ENCODE data around the gene MYO5A.
"Not testable (repeated sequence)": the region's sequence is repeated elsewhere in the genome, so short reads cannot be mapped to it uniquely, and the experiment has no call there.

Gene MYO5A

DNA sequence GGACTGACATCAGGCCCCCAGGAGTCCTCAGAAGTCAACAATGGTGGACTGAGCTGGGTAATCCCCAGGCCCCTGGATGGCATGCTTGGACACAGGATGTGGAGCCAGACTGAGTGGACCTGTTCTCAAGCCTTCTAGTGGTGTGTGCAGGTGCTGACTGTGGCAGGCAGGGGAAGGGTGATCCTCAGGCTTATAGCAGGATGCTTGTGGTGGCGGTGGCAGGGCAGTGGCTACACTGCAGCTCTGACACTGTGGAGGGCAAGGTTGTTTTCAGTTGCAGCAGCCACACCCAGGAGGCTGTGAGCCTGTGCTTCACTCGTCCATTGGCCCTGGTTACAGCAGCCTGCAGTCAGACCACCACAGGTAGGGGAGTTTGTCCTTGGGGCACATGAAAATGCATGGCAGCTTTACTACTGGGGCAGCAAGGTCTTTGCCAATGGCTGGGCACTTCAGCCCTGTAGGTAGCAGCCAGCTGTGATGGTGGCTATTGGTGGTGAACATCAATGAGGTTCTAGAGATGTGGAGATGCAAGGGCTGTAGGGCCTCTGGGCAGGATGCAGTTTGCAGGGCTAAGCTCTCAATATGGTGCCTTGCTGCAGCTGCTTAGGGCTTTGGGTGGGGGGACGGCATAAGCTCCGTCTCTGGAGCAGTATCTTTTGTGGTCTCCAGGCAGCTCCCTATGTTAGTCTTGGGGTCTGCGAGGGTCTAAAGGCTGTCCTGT lies 17.5 kb upstream of the MYO5A start:
- in situ Hi-C loops (cut with MboI; ENCODE audit: low sequenced_read_pairs): no loop called here

- in situ Hi-C loops (cut with MboI; ENCODE audit: low sequenced_read_pairs): no loop called here
Measured at GRCh38 chr15:52540374-52541012, 11.8 kb upstream of the MYO5A start.

DNA sequence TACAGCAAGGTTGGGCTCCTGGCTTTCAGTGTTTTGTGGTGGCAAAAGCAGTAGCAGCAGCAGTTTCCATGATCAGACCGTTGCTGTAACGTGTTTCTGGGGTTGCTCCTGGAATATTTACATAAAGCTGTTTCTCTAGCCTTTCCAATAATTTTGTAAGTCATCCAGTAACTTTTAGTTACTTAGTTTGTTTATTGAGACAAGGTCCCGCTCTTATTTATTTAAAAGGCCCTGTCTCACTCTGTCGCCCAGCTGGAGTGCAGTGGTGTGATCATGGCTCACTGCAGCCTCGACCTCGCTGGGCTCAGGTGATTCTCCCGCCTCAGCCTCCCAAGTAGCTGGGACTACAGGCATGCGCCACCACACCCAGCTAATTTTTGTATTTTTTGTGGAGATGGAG lies 8.8 kb upstream of the MYO5A start:
- in situ Hi-C loops (cut with MboI; ENCODE audit: low sequenced_read_pairs): no loop called here

DNA sequence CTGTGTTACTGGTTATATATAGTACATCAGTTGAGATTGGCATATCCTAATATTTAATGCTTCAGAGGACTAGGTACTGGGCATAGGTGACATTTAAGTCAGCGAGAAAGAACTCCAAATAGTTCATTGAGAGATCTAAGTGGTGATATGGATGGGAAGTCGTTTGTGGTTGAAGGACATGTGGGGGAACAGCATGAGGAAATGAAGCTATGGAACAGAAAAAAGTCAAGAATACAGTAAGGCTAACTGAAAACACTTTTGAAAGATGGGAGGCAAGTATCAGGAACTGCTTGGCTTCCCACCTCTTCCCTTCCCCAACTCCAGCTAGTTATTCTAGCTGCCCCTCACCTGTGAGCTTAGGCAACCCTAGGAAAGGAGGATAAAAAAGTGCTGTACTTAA lies 3.7 kb upstream of the MYO5A start:
- in situ Hi-C loops (cut with MboI; ENCODE audit: low sequenced_read_pairs): no loop called here

- in situ Hi-C loops (cut with MboI; ENCODE audit: low sequenced_read_pairs): no loop called here
Measured at GRCh38 chr15:52529940-52530339, 1.3 kb upstream of the MYO5A start.

DNA sequence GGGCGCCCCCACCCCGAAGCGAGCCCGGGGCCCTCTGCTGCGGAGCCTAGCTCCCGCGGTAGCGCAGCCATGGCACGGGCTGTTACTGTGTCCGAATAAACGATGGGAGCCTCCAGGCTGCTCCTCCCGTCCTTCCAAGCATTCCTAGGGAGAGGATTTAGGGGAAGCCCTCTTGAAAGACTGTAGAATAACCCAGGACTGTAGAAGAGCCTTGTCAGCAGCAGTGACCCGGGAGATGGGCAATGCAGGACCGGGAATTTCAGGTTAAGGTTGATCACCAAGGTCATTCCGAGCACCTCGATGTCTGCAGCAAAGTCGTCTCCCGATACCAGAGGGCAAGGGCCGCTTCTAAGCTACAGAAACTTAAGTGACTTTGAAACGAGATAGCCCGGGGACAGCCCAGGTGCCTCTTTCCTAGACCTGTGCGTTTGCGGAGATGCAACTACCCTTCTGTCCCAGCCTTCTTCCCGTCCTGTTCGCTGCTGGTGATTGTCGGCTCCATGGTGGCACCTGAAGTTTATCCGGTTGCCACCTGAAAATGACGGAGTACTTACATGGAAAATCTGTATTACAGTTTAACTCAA lies 753 bp upstream of the MYO5A start:
- in situ Hi-C loops (cut with MboI; ENCODE audit: low sequenced_read_pairs): no loop called here

GRCh38 chr15:52527911-52528563 lies 643 bp downstream of the MYO5A start:
- in situ Hi-C loops (cut with MboI; ENCODE audit: low sequenced_read_pairs): no loop called here

DNA sequence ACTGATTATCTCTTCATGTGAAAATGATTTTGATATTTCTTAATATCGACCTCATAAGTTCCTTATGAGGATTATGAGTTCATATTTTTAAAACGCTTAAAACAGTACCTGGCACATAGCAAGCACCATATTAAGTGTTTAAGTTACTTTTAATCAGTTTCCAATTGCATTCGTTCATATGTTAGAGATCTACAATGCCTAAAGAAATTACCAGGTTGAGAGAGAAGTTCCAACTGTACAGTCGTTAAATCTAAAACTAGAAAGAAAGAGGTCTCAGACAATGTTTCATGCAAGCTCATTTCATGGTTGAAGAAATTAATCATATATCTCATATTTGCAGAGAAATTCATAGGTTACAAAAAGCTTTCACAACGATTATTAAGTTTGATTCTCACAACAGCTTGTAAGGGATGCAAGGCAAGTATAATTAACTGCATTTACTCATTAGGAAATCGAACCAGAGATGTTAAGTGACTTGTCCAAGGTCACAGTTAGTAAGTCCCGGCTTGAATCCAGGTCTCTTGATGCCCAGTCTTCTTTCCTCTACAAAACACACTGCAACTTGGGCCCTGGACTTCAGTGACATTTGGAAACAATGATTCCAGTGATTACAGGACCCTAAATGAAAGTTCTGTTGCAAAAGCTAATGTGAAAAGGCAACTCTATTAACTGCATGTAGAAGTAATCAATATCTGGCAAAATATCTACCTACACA lies 1.3 kb downstream of the MYO5A start:
- in situ Hi-C loops (cut with MboI; ENCODE audit: low sequenced_read_pairs): no loop called here

DNA sequence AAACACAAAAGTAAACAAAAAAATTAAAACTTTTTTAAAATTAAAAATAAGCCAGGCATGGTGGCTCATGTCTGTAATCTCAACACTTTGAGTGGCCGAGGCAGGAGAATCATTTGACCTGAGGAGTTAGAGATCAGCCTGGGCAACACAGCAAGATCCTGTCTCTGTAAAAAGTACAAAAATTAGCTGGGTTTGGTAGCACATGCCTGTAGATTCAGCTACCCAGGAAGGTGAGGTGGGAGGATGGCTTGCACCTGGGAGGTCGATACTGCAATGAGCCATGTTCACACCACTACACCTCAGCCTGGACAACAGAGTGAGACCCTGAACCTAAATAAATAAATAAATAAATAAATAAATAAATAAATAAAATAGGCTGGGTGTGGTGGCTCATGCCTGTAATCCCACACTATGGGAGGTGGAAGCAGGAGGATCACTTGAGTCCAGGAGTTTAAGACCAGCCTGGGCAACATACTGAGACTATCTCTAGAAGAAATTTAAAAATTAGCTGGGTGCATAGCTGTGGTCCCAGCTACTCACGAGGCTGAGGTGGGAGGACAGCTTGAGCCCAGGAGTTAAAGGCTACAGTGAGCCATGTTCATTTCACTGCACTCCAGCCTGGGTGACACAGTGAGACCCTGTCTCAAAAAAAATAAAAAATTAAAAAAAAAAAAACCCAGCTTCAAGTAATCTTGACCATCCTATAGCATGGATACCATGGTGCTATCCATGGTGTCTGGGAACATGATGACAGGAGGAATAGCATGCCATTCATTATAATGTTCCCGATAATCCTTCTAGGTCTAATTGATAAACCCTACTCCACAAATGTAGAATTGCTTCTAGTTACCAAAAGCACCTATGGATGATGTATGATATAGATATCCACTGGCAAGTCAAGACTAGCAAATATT lies 4.2 kb downstream of the MYO5A start:
- in situ Hi-C loops (cut with MboI; ENCODE audit: low sequenced_read_pairs): no loop called here

- in situ Hi-C loops (cut with MboI; ENCODE audit: low sequenced_read_pairs): no loop called here
Measured at GRCh38 chr15:52523647-52524046, 5.0 kb downstream of the MYO5A start.

GRCh38 chr15:52523192-52523591 lies 5.5 kb downstream of the MYO5A start:
- in situ Hi-C loops (cut with MboI; ENCODE audit: low sequenced_read_pairs): no loop called here

DNA sequence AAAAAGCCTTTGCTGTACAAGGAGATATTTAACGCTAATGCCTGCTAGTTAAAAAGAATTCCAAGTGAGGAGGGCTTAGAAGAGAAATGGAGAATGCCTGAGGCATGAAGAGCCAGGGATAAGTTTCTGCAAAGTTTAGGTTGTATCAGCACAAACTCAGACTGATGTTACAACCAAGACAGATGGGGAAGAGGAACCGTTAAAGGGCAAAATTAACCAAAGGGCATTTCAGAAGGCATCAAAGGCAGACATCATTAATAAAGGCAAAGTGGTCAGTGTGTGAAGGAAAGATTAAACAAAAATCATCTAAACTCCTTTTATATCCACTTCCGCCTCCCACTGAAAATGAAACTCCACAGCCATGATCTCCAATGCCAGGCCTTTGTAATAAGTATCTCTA lies 7.0 kb downstream of the MYO5A start:
- in situ Hi-C loops (cut with MboI; ENCODE audit: low sequenced_read_pairs): no loop called here

GRCh38 chr15:52520421-52520820 lies 8.3 kb downstream of the MYO5A start:
- in situ Hi-C loops (cut with MboI; ENCODE audit: low sequenced_read_pairs): no loop called here

GRCh38 chr15:52518487-52519371 lies 10.0 kb downstream of the MYO5A start:
- in situ Hi-C loops (cut with MboI; ENCODE audit: low sequenced_read_pairs): no loop called here

- in situ Hi-C loops (cut with MboI; ENCODE audit: low sequenced_read_pairs): no loop called here
Measured at GRCh38 chr15:52517014-52517413, 11.7 kb downstream of the MYO5A start.

DNA sequence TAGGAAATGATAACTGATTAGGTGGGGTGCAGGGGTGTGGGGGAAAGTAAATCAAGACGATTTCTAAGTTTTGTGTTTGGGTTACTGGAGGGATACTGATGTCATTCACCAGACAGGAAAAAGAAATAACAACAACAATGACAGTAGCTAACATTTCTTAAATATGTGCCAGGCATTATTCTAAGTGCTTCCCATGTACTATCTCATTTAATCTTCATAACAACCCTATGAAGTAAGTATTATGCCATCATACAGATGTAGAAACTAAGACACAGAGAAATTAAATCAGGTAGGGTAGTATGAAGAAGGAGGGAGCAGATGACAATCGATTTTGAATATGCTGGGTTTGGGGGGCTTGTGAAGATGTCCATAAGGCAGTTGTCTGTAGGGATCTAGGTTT lies 13.3 kb downstream of the MYO5A start:
- in situ Hi-C loops (cut with MboI; ENCODE audit: low sequenced_read_pairs): no loop called here

- in situ Hi-C loops (cut with MboI; ENCODE audit: low sequenced_read_pairs): no loop called here
Measured at GRCh38 chr15:52514482-52514881, 14.2 kb downstream of the MYO5A start.

DNA sequence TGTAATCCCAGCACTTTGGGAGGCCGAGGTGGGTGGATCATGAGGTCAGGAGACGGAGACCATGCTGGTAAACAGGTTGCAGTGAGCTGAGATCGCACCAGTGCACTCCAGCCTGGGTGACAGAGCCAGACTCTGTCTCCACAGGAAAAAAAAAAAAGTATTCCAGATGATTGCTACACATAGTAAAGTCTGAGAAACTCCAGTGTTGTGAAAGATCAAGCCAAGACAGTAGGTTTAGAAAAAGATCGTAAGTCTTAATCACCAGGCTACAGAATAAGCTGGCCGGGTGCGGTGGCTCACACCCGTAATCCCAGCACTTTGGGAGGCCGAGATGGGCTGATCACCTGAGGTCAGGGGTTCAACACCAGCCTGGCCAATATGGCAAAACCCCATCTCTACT lies 15.8 kb downstream of the MYO5A start:
- in situ Hi-C loops (cut with MboI; ENCODE audit: low sequenced_read_pairs): not testable (repeated sequence)

DNA sequence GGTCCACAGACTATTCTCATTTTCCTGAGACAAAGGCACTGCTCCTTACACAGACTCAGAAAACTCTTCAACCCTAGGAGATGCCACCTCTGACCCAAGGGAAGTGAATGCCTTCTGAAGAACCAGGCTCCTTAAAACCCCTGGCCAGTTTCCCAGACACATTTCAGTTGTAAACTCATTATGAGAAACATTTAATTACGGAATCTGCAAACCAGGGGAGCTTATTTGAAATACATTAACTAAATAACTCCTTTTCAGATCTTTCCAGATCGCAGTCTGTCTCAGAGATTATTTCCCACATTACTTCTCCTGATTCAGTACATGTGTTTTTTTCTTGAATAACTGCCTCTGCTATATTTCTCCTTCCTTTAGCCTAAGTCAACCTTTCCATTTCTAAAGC lies 17.6 kb downstream of the MYO5A start:
- in situ Hi-C loops (cut with MboI; ENCODE audit: low sequenced_read_pairs): no loop called here

Measured in hTERT RPE-1 (cell line).